GM13977 (cell line): ENCODE results near the gene ANP32E.

Experiments
- DNase-seq: peaks from one replicate; pipeline ENCODE4 v3.0.0; 2012; ENCODE audit warnings: low spot score
- CTCF ChIP-seq: IDR thresholded peaks from 2 replicates; pipeline ENCODE4 v1.5.1; 2012; ENCODE audit warnings: mild to moderate bottlenecking, control low read depth; ENCODE audit not compliant: insufficient read depth; ENCODE audit errors: extremely low read depth, missing control alignments
- in situ Hi-C: fragments of 300-500 bp; cut with MboI; formaldehyde crosslinking; loops from one replicate; pipeline ENCODE4 v1.12.0; 2022; ENCODE audit warnings: low sequenced_read_pairs, low pct_unique_long_range_greater_than_20kb, mixed read lengths, inconsistent platforms; ENCODE audit not compliant: unreplicated experiment

Gene ANP32E

GRCh38 chr1:150168960-150169601 lies 66.8 kb downstream of the ANP32E start:
- peak; percentile 90 for TF ChIP-seq CTCF
- in situ Hi-C loops = loop anchor here (5.0 kb wide), 1 partner anchor 97 kb away; no protein-coding TSS in a partner anchor
- DNase-seq = peak; percentile 74
